Measurements from ENCODE around the gene ACVR1. TPM values are rescaled to one million over a fixed set of nuclear protein-coding genes. Genes with fewer than 3 reads are reported as not detected.
A peak's percentile ranks its signal among the peaks of the same experiment; 100 is the strongest.

ACVR1 gene
- total RNA-seq, 2 experiments from 2014 or later = 13.4 to 16.1 TPM

DNA sequence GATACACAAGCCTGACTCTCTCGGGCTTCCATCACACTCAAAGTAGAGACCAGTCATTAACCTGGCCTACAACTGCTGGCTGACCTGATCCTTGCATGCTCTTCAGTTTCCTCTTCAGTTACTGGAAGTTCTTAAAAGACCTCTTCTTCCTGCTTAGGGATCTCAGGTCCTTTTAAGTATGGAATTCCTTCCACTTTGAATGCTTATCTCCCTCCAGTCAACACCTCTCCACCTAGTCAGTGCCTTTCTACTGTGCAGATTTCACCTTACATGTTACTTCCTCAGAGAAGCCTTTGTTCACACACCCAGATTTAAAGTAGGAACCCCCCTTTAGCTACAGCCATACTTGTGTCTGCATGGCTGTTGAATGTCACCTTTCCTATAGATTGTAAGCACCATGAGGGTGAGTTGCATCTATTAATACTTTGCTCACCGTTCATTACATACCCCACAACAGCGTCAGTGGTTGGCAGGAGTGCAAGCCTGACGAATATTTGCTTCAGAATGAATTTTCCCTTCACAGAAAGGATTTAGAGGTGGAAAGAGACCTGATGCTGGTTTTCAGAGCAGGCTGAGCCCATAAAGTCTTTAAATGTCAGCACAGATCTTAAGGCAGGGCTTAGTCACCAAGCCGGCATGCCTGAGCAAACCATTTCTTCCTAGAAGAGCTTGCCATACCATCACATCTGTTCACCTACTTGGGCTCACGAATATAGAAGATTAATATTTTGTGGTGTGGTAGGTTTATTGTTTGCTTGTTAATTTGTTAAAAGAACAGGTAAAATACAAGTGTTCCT is 90.1 kb downstream of the ACVR1 start:
- no peak overlapping the region for H3K27ac Mint-ChIP-seq

DNA sequence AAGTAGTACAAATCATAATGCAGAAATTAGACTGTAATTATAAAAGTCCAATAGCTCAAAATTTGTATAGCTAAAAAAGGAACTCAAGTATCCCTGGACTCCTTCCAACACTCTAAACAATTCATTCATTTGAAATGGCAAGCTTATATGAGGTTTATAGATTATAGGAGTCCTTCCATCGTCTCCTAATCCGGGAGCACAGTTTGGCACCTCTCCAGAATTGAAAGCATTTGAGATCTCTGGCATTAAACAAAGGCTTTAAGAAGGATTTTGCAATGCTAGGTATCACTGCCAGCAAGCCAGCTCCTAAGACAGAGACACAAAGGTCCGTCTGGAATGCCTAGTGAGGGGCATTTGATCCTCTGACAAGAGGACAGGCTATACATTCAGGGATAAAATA is 90.9 kb downstream of the ACVR1 start:
- Mint-ChIP-seq H3K9me3 (no peaks in the 10 kb centered on the region), H3K4me3 (no peak overlapping the region), H3K36me3 (peaks cover 8% of the 10 kb centered on the region), H3K27ac (no peak overlapping the region), H3K27me3 (no peaks in the 10 kb centered on the region), H3K4me1 (peaks cover 23% of the 10 kb centered on the region)
- POLR2A ChIA-PET = no interaction called here
- no peak for DNase-seq
- no peak for ATAC-seq (ENCODE audit: low read depth)

More for the DNA sequence above, 90.1 kb downstream of the ACVR1 start:
- H3K4me3 Mint-ChIP-seq = no peak overlapping the region
- ATAC-seq (ENCODE audit: low read depth) (no peak), DNase-seq (no peak)
- no peaks in the 10 kb centered on the region for H3K9me3 Mint-ChIP-seq
- H3K36me3 Mint-ChIP-seq = peaks cover 4% of the 10 kb centered on the region
- POLR2A ChIA-PET = no interaction called here
- no peaks in the 10 kb centered on the region for H3K27me3 Mint-ChIP-seq
- peaks cover 23% of the 10 kb centered on the region for H3K4me1 Mint-ChIP-seq

DNA sequence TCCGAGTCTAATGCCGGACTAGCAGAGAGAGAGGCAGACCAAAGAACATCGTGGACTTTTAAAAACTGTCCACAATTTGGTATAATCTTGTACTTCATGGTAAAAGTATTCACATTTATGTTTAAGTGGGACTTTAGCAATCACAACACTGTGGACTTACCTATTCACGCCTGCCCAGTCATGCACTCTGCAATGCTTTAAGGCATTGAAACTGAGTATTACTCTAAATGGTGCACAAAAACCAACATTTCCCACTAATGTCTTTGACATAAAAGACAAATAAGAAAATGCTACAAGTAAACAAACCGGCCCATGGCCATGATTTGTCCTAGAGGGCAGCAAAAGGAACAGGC is 91.3 kb downstream of the ACVR1 start:
- Mint-ChIP-seq H3K9me3 (no peaks in the 10 kb centered on the region), H3K27ac (no peak overlapping the region), H3K27me3 (no peaks in the 10 kb centered on the region), H3K36me3 (peaks cover 10% of the 10 kb centered on the region), H3K4me1 (peaks cover 21% of the 10 kb centered on the region), H3K4me3 (no peak overlapping the region)
- POLR2A ChIA-PET = no interaction called here
- ATAC-seq (ENCODE audit: low read depth) = no peak
- DNase-seq = no peak

DNA sequence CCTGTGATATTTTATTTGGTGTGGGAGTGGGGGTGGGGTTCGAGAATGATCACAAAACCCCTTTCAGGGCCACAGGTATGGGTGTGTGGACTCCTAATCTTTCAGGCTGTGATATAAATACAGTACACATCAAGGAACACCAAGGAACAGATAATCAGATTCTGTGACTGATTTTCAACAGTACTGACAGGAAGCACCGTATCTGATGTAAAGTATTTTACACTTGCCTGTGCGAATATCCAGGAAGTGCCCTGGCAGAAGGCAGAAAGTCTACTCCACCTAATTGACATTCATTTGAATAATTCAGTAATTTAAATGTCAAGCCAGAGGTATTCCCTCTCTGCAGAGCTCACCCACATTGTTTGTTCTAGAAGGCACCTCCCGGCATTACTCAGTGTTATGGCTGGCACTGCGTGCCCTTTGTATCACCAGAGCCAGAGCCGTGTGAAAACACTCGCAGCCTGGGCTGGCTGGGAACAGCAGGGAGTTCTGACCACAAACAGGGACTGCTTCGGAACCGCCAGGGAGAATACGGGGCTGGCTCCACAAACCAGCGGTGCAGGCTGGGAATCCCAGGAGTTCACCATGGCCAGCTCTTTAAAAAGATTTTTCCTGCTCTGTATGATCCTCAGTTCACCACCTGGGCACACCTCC is 91.8 kb downstream of the ACVR1 start:
- H3K4me1 Mint-ChIP-seq = peaks cover 16% of the 10 kb centered on the region
- DNase-seq (no peak), ATAC-seq (ENCODE audit: low read depth) (peak; percentile 56)
- no peaks in the 10 kb centered on the region for H3K9me3 Mint-ChIP-seq
- H3K4me3 Mint-ChIP-seq = no peak overlapping the region
- no peaks in the 10 kb centered on the region for H3K27me3 Mint-ChIP-seq
- no peak overlapping the region for H3K27ac Mint-ChIP-seq
- POLR2A ChIA-PET = no interaction called here
- peaks cover 10% of the 10 kb centered on the region for H3K36me3 Mint-ChIP-seq

DNA sequence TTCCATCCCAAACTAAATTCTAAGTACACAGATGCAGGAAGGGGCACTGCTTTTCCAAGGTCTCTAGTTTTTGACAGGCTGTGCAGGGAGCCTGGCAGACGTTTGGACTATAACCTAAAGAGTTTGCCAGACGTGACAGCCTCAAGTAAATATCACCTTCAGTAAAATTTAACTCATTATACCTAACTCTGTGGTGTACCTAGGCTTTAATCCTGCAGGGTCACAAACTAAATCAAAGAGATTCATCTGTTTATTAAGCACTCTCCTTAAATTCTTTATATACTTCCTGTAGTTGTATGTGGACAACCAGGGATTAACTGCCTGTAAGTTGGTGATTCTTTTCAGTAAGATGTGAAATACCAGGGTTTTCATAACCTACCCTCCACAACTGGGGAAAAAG is 92.9 kb downstream of the ACVR1 start:
- ATAC-seq (ENCODE audit: low read depth) (no peak), DNase-seq (no peak)
- Mint-ChIP-seq H3K4me3 (no peak overlapping the region), H3K27ac (no peak overlapping the region), H3K9me3 (no peaks in the 10 kb centered on the region), H3K36me3 (peaks cover 10% of the 10 kb centered on the region), H3K4me1 (peaks cover 16% of the 10 kb centered on the region), H3K27me3 (no peaks in the 10 kb centered on the region)
- POLR2A ChIA-PET = no interaction called here

DNA sequence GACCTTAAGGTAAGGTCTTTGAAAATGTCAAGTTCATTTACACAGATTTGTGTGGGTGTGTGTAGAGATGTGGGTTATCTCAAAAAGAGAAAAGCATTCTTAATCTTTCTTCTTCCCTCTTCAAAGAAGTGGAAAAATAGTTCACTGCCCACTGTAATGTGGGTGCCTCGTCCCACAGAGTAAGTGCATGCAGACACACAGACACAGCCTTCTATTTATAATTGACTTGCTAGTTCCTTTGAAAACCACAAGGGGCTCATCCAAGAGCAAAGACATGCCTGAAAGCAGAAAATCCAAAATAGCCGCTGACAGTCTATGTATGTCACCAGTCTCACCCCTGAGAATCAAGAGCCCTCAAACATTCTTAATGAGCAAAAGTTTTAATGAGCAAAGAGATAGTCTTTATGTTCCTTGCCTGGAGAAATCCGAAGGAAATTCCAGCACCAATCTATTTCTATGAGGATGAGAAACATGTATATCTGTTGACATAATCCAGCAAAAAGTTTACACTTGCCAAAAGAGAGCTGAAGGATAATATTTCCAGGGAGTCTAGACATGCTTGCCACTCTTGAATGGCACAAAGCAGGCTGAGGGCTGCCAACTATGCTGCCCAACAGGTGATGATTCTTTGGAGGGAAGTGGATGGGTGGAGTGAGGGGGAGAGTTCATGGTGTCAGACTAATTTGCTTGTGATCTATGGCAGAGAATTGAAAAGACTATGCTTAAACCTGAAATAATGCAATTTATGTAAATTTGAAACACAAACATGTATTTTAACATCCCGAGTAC is 93.9 kb downstream of the ACVR1 start:
- Mint-ChIP-seq H3K27me3 (no peaks in the 10 kb centered on the region), H3K4me3 (no peak overlapping the region), H3K36me3 (peaks cover 10% of the 10 kb centered on the region), H3K4me1 (peaks cover 16% of the 10 kb centered on the region), H3K27ac (no peak overlapping the region), H3K9me3 (no peaks in the 10 kb centered on the region)
- POLR2A ChIA-PET = no interaction called here
- ATAC-seq (ENCODE audit: low read depth) (peak; percentile 30), DNase-seq (no peak)

DNA sequence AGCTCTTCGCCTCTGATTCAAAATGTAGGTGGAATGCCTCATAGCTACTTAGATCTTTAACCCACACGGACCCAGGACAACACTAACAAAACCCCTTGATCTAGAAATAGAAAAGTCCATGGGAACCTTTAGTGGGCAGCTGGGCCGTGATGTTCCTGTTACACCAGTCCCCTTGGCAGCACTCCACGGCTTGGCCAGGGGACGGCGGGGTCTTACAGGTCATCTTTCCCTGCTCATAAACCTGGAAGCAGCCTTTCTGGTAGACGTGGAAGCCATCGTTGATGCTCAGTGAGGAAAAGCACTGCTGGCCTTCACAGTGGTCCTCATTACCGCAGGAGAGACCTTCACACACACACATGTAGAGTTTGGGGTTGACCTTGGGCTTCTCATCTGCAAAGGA is 95.9 kb downstream of the ACVR1 start:
- Mint-ChIP-seq H3K4me1 (peaks cover 16% of the 10 kb centered on the region), H3K36me3 (peaks cover 8% of the 10 kb centered on the region), H3K27me3 (no peaks in the 10 kb centered on the region), H3K4me3 (no peak overlapping the region), H3K9me3 (no peaks in the 10 kb centered on the region), H3K27ac (no peak overlapping the region)
- POLR2A ChIA-PET = no interaction called here
- ATAC-seq (ENCODE audit: low read depth) (no peak), DNase-seq (no peak)

DNA sequence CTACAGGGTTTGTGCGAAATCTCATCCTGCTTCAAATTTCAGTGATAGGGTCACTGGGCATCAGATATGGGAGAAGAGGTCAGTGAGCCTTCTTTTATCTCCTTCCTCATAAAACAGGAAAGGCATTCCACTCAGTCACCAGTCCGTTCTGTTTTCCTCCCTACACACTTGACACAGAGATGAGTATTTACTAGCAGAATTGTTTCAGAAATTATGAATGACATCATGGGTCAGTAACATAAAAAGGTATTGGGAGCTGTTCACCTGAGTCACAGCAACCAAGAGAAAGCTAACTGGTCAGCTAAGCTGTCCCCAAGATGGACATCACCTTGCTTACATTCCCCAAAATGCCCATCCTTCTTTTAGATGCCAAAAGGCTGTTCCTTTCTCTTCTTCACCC is 96.3 kb downstream of the ACVR1 start:
- H3K9me3 Mint-ChIP-seq = no peaks in the 10 kb centered on the region
- H3K27ac Mint-ChIP-seq = no peak overlapping the region
- no peak overlapping the region for H3K4me3 Mint-ChIP-seq
- ATAC-seq (ENCODE audit: low read depth) (no peak), DNase-seq (no peak)
- POLR2A ChIA-PET = no interaction called here
- peaks cover 16% of the 10 kb centered on the region for H3K4me1 Mint-ChIP-seq
- peaks cover 8% of the 10 kb centered on the region for H3K36me3 Mint-ChIP-seq
- no peaks in the 10 kb centered on the region for H3K27me3 Mint-ChIP-seq

DNA sequence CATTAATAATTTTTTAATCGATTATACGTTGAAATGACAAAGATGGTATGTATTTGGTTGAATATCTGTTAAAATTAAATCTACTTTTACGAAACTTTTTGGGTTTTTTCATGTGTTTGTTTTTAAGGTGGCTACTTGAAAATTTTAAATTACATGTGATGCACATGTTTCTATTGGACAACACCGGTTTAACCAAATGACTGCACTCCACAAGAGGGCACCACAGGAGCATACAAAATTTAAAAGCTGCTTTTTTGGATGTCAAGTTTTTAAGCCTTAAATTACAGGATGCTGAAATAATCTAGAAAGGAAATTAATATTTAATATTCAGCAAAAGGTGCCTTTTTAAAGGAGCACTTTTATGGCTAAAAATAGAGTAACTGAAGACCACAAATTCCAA is 98.7 kb downstream of the ACVR1 start:
- DNase-seq = no peak
- Mint-ChIP-seq H3K4me1 (peaks cover 6% of the 10 kb centered on the region), H3K27me3 (no peaks in the 10 kb centered on the region), H3K36me3 (peaks cover 9% of the 10 kb centered on the region), H3K27ac (no peak overlapping the region), H3K9me3 (no peaks in the 10 kb centered on the region), H3K4me3 (no peak overlapping the region)
- ATAC-seq (ENCODE audit: low read depth) = no peak
- POLR2A ChIA-PET = no interaction called here

DNA sequence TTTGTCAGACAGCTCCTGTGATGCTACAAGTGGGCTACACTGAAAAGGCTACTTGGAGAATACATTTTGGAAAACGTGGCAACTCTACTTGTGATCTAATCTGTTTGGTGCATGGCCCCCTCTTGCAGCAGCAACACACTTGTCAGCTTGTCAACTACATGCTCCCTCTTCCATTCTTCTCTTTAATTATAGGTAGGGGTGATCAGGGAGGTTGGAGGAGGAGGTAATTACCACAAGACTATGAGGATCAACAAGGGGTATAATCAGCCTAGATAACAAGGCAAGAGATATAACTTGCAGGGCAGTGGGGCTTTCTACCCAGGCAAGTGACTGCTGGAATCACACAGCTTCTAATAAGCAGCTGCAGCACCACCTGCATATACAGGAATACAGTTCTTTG is 104.9 kb downstream of the ACVR1 start:
- POLR2A ChIA-PET = no interaction called here

DNA sequence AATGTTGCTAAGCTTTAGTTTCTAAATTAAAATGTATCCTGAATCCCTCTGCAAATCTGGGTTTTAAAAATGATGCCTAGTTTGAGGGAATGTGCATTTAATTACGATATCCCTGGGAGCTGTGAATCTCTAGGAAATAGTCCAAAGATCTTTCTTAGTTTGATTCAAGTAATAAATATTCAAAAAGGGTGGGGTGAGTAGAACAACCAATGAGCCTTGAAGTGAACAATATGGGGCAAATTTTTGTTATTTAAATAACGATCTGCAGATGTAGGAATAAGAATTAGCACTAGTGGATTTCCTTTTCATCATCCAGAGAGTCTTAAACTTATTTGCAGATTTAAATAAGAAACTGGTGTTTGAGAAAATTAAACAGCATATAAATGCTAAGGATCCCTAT is 106.3 kb downstream of the ACVR1 start:
- no peaks in the 10 kb centered on the region for H3K27me3 Mint-ChIP-seq
- peaks cover 19% of the 10 kb centered on the region for H3K36me3 Mint-ChIP-seq
- H3K27ac Mint-ChIP-seq = no peak overlapping the region
- POLR2A ChIA-PET = no interaction called here
- no peaks in the 10 kb centered on the region for H3K4me1 Mint-ChIP-seq
- DNase-seq = no peak
- H3K4me3 Mint-ChIP-seq = no peak overlapping the region
- H3K9me3 Mint-ChIP-seq = no peaks in the 10 kb centered on the region
- ATAC-seq (ENCODE audit: low read depth) = no peak

More for the DNA sequence above, 104.9 kb downstream of the ACVR1 start:
- H3K4me1 Mint-ChIP-seq = no peaks in the 10 kb centered on the region
- ATAC-seq (ENCODE audit: low read depth) (no peak), DNase-seq (no peak)
- peaks cover 15% of the 10 kb centered on the region for H3K36me3 Mint-ChIP-seq
- no peaks in the 10 kb centered on the region for H3K9me3 Mint-ChIP-seq
- H3K4me3 Mint-ChIP-seq = no peak overlapping the region
- H3K27ac Mint-ChIP-seq = no peak overlapping the region
- H3K27me3 Mint-ChIP-seq = no peaks in the 10 kb centered on the region

DNA sequence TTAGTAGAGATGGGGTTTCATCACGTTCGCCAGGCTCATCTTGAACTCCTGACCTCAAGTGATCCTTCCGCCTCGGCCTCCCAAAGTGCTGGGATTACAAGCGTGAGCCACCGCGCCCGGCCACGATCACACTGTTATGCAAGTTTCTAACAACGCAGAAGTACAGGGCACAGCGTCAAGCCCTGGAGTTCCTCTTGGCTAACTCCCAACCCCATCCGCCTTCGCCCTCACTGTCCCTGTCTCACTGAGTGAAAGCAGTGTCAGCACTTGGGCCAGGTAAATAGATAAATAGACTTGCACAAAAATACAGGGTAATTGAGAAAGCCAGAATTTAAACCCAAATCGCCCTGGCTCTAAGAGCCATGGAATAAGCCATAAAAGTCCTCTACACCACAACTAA is 111.7 kb downstream of the ACVR1 start:
- no peaks in the 10 kb centered on the region for H3K27me3 Mint-ChIP-seq
- ATAC-seq (ENCODE audit: low read depth) = no peak
- H3K36me3 Mint-ChIP-seq = peaks cover 27% of the 10 kb centered on the region
- no peaks in the 10 kb centered on the region for H3K4me1 Mint-ChIP-seq
- H3K4me3 Mint-ChIP-seq = no peak overlapping the region
- H3K27ac Mint-ChIP-seq = no peak overlapping the region
- POLR2A ChIA-PET = no interaction called here
- peaks cover 4% of the 10 kb centered on the region for H3K9me3 Mint-ChIP-seq
- no peak for DNase-seq

DNA sequence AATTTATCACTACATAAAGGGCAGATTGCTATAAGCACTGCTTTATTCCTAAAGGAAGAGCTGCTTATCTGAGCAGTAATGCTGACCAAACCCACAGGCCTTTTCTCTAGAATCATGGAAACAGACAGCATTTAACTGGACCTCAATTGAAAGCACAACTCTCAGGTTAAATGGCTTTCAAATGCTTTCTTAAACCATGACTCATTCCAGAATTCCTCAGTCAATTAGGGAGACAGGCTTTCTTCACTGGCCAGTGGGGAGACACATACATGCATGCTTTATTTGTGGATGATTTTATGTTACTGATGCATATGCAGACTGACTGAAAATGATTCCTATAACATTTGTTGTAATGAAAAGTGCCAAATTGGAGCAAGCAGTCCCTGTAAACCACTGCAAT is 114.6 kb downstream of the ACVR1 start:
- POLR2A ChIA-PET = no interaction called here
- peaks cover 42% of the 10 kb centered on the region for H3K36me3 Mint-ChIP-seq
- H3K9me3 Mint-ChIP-seq = peaks cover 9% of the 10 kb centered on the region
- H3K27me3 Mint-ChIP-seq = no peaks in the 10 kb centered on the region
- DNase-seq = no peak
- H3K27ac Mint-ChIP-seq = no peak overlapping the region
- H3K4me3 Mint-ChIP-seq = no peak overlapping the region
- no peak for ATAC-seq (ENCODE audit: low read depth)
- no peaks in the 10 kb centered on the region for H3K4me1 Mint-ChIP-seq

DNA sequence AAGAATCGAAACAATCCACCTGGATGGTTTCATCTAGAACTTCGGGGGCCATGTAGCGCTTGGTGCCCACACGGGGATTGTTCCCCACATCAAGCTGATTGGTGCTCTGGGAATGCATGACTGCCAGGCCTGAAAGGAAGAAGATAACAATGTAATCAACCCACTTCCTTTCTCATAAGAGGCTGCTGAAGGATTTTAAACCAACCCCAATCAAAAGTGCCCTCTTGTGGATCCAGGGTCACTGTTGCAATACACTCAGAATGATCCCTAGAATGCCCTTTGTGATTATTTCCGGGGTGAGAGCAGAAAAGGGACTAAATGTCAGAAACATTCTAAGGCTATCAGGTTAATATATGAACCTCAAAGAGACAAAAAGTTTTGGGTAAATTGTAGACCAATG is 115.2 kb downstream of the ACVR1 start:
- Mint-ChIP-seq H3K9me3 (peaks cover 14% of the 10 kb centered on the region), H3K27me3 (no peaks in the 10 kb centered on the region), H3K36me3 (peaks cover 47% of the 10 kb centered on the region), H3K4me3 (no peak overlapping the region), H3K27ac (no peak overlapping the region), H3K4me1 (no peaks in the 10 kb centered on the region)
- ATAC-seq (ENCODE audit: low read depth) (no peak), DNase-seq (no peak)
- POLR2A ChIA-PET = no interaction called here

Measured in activated naive CD8-positive, alpha-beta T cell treated with anti-CD3 and anti-CD28 coated beads, Interleukin-2, amount 10 ng/mL, durations not matched to agents 7 days and 5 days (primary cell).